ENCODE measurements around the gene PANK4. TPM values are rescaled to one million over a fixed set of nuclear protein-coding genes. Genes with fewer than 3 reads are reported as not detected.

PANK4 gene
- total and polyA plus RNA-seq, 10 of the 15 experiments (the other 5 are each of a cell fraction or from before 2014, with no cell fraction given) = 0.35 to 38.0 (median 18.6) TPM

- no TSS peak for BruUV-seq (replicated peaks)
- Histone ChIP-seq H4K20me1 (ENCODE audit: control insufficient read depth, insufficient read depth) (no peaks in the 10 kb centered on the region), H3K9me3 (replicated peaks; ENCODE audit: control insufficient read depth, insufficient read depth, low read length) (no peaks in the 10 kb centered on the region; the same call in 2 of the 3 replicates), H3K27me3 (replicated peaks in 1 of 2; ENCODE audit: control insufficient read depth in 2 of 2, insufficient read depth in 2 of 2, low read length in 1 of 2) (no peaks in the 10 kb centered on the region), H3K4me3 (no peak overlapping the region), H3K36me3 (ENCODE audit: control insufficient read depth in 2 of 2, insufficient read depth in 2 of 2, low read length in 1 of 2) (no peaks in the 10 kb centered on the region), H3K9ac (ENCODE audit: control insufficient read depth, insufficient read depth, low read length) (no peak overlapping the region), H3K4me1 (ENCODE audit: control insufficient read depth, insufficient read depth, low read length) (peaks cover 10% of the 10 kb centered on the region), H3K79me2 (ENCODE audit: control insufficient read depth, insufficient read depth, low read length) (no peaks in the 10 kb centered on the region), H2AFZ (ENCODE audit: control insufficient read depth, low read depth, low read length) (no peak overlapping the region), H3K4me2 (ENCODE audit: control insufficient read depth, insufficient read depth) (no peak overlapping the region), H3K27ac (ENCODE audit: control insufficient read depth, insufficient read depth) (no peak overlapping the region)
- no peak for DNase-seq (ENCODE audit: low read depth, low spot score)
- 87% methylated on average over 11 of the region's 12 CpGs for WGBS (ENCODE audit: insufficient coverage, insufficient replicate concordance, low lambda C conversion rate, missing lambda C conversion rate)
- ChIA-PET RAD21 (ENCODE audit: unreplicated experiment) (interaction anchor here (1.9 kb wide), 1 partner anchor 31 kb away, joined by 11 read pairs; the partner anchor contains the start of gene PANK4), SMC1A (ENCODE audit: uncharacterized antibody, unreplicated experiment) (no interaction called here), POLR2A (no interaction called here), CTCF (no interaction called here)
- TF ChIP-seq ZBTB33 (IDR thresholded peaks at IDR 0.05) (no peak), BRCA1 (IDR thresholded peaks at IDR 0.05; ENCODE audit: low read depth, low read length) (no peak), ZNF24 (IDR thresholded peaks at IDR 0.05) (no peak), MTA3 (IDR thresholded peaks at IDR 0.05; ENCODE audit: borderline replicate concordance, low read length) (no peak), ZNF217 (IDR thresholded peaks at IDR 0.05) (no peak), CBX3 (IDR thresholded peaks at IDR 0.05; ENCODE audit: borderline replicate concordance, low read depth) (no peak), IKZF1 (conservative IDR thresholded peaks at IDR 0.05) (no peak), SREBF1 (IDR thresholded peaks at IDR 0.05; ENCODE audit: low read length) (no peak), REST (IDR thresholded peaks at IDR 0.05; ENCODE audit: low read depth, low read length) (no peak), ZSCAN29 (IDR thresholded peaks at IDR 0.05) (no peak), BCL3 (IDR thresholded peaks at IDR 0.05; ENCODE audit: borderline replicate concordance, insufficient read depth, low read depth, low read length, poor library complexity, severe bottlenecking) (no peak), NFYB (IDR thresholded peaks at IDR 0.05; ENCODE audit: insufficient read depth, low read depth, low read length) (no peak), PBX3 (IDR thresholded peaks at IDR 0.05; ENCODE audit: insufficient replicate concordance, low read depth, low read length) (no peak), RUNX3 (IDR thresholded peaks at IDR 0.05; ENCODE audit: low read length) (no peak), RAD21 (IDR thresholded peaks at IDR 0.05; ENCODE audit: insufficient read depth, low read depth, low read length) (no peak), FOXK2 (IDR thresholded peaks at IDR 0.05) (no peak), SMARCA5 (IDR thresholded peaks at IDR 0.05) (no peak), POLR2A (IDR thresholded peaks at IDR 0.05; ENCODE audit: low read depth, low read length) (no peak)
- FAIRE-seq = no peak
- intact Hi-C loops (cut with micrococcal nuclease; ENCODE audit: unreplicated experiment) = no loop called here
- in situ Hi-C loops (cut with MboI) = no loop called here
- no peak for ATAC-seq
Measured at GRCh38 chr1:2495026-2495425, 31.4 kb downstream of the PANK4 start.

All from GM12878 (cell line).